ENCODE data around the gene CLIP2. TPM values are rescaled to one million over a fixed set of nuclear protein-coding genes. Genes with fewer than 3 reads are reported as not detected.

The CLIP2 gene
- total and polyA plus RNA-seq, 2 of the 8 experiments (the other 6 are each of a cell fraction or from before 2014, with no cell fraction given): 8.3 to 41.5 TPM

- TF ChIP-seq CHD7 (IDR thresholded peaks at IDR 0.05; ENCODE audit: insufficient replicate concordance, low read length): no peak
These were observed 74.9 kb downstream of the CLIP2 start (continued) for GRCh38 chr7:74364061-74364460.
